ENCODE data around the gene RIMBP2.

DNA sequence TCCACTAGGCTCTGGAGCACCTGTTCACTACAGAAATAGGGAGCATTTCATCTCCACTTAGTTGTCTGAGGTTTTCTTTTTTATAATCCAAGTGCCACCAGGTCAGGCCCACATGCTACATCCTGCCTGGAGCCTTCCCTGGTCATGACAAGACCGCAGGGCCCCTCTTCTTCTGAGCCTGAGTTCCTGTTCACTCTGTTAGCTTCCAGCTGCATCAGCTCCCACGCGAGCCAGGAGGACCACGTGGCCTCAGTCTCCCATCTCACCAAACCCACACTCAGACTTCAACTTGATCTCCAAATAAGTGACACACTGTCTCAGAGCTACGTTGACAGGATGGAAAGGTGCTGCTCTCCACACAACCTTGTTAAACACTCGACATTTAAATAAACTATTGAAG is 21.0 kb downstream of the RIMBP2 start:
- TF ChIP-seq, protein P1, sequence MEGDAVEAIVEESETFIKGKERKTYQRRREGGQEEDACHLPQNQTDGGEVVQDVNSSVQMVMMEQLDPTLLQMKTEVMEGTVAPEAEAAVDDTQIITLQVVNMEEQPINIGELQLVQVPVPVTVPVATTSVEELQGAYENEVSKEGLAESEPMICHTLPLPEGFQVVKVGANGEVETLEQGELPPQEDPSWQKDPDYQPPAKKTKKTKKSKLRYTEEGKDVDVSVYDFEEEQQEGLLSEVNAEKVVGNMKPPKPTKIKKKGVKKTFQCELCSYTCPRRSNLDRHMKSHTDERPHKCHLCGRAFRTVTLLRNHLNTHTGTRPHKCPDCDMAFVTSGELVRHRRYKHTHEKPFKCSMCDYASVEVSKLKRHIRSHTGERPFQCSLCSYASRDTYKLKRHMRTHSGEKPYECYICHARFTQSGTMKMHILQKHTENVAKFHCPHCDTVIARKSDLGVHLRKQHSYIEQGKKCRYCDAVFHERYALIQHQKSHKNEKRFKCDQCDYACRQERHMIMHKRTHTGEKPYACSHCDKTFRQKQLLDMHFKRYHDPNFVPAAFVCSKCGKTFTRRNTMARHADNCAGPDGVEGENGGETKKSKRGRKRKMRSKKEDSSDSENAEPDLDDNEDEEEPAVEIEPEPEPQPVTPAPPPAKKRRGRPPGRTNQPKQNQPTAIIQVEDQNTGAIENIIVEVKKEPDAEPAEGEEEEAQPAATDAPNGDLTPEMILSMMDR (IDR thresholded peaks at IDR 0.05): no peak
- no peak for TF ChIP-seq POLR2A (IDR thresholded peaks at IDR 0.05)

All from tibial nerve (tissue), 3 donors.